Activated naive CD4-positive, alpha-beta T cell (primary cell): Measurements from ENCODE around the gene TMEM59.
"Not testable (repeated sequence)": the region's sequence is repeated elsewhere in the genome, so short reads cannot be mapped to it uniquely, and the experiment has no call there.

Experiments
- DNase-seq, 4 experiments: peaks; one replicate each; lab custom pipeline; 2025; lab: John Stamatoyannopoulos, UW

Gene TMEM59

DNA sequence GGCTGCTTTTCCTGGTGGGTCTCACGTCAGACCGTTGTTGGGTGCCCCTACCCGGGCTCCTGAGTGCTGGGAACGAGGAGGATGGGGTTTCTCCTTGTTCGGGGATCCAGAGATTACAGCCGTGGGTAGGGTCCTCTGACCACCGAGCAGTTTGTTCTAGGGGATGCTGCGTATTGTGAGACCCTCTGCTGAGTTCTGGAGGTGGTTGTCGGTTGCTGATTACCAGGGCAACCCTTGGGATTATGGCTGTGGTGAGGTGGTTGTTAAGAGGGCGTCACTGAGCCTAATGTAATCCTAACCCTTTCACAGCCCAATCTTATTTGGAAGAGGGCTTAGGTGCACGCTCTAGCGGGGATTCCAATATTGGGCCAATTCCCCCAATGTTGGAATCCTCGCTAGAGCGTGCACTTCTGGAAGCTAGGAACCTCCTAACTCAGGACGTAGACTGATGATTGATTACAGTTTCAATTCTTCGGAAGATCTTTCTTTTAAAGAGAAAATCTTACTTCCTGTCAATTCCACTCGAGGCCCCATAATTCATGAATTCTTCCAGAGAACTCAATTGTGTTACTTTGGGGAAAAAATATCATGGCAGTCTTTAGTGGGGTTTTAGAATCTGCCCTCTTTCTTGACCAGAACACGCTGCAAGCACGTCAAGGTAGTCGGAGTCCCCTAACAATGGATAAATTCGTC lies 887 bp upstream of the TMEM59 start:
- no peak for DNase-seq

DNA sequence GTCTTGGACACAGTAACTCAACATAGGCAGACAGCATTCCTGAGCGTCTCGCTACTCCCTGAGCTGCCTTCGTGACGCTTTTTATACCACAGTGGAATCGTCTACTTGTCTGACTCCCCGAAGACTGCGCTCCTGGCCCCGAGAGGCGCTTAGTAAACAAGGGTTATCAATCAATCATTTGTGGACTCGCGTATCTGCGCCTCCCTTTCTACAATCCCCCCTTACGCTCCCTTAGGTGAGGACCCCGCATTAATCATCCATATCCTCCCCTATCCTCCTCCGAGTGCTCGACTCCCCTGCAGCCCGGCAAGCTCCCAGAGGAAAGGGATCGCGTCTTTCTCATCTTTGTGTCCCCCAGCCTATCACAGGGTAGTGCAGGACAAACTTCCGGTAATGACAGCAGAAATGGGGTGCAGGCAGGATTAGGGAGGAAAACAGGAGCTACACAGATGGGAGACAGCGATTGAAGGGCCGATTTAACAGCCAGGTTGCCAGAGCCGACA lies 522 bp downstream of the TMEM59 start:
- DNase-seq = peak in 2 of 4 experiments; percentile 30 to 40

DNA sequence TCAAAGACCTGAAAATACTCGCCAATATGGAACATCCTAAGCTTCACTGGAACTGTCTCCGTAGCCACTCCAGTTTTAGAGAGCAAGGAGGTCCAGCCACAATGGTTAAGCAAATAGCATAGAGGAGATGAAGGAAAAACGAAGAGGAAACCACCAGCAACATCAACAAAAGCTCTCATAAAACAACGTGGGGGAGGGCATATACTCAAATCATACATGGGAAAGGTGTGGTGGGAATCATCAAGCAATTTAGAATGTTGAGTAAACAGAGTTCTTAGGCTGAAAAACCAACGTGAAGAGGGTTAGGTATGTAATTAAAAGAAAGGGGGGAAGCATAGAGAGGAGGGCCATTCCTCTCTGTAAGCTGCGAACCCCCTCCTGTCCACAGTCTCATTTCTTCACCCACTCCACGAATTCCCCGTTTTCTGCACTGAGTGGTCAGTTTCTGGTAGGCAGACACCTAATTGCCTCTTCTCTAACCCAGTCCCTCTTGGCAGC lies 1.0 kb downstream of the TMEM59 start:
- DNase-seq = no peak

DNA sequence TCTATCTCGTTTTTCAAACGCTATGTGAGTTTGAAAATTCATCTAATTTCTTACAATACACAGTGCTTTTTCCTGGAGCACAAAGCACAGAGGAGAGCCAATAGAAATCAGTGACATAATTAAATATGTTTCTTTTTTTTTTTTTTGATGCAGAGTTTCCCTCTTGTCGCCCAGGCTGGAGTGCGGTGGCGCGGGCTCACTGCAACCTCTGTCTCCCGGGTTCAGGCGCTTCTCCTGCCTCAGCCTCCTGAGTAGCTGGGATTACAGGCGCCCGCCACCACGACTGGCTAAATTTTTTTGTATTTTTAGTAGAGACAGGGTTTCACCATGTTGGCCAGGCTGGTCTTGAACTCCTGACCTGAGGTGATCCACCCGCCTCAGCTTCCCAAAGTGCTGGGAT lies 2.6 kb downstream of the TMEM59 start:
- DNase-seq = not testable (repeated sequence)

DNA sequence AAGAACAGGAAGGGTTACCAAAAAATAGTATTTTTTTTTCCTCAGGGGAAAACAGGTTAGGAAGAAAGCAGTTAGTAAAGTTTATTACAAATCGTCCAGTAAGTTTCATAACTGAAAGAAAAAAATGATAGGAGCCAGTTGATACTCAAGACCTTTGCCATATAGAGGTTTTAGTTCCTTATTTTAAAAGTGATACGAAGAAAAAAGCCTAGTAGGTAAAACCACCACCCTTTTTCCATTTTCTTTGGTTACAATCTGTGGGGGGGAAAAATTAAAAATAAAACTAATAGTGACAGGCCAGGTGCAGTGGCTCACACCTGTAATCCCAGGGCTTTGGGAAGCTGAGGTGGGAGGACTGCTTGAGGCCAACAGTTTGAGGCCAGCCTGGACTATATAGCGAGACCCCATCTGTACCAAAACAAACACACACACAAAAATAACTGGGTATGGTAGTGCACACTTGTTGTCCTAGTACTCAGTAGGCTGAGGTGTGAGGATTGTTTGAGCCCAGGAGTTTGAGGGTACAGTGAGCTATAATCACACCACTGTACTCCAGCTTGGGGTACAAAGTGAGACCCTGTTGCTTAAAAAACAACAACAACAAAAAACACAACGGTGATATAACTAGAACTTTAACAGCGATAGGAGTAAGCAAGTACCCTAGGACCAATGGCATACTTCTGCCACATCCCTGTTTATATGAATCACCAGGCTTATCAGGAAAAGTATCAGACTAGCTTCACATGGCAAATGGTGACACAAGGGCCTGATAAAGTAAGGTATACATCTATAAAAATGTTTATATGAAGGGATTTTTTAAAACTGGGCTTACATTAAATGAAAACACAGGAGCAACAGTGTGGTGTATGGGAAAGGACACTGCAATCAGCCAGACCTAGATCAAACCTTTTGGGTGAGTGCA lies 5.4 kb downstream of the TMEM59 start:
- no peak for DNase-seq

DNA sequence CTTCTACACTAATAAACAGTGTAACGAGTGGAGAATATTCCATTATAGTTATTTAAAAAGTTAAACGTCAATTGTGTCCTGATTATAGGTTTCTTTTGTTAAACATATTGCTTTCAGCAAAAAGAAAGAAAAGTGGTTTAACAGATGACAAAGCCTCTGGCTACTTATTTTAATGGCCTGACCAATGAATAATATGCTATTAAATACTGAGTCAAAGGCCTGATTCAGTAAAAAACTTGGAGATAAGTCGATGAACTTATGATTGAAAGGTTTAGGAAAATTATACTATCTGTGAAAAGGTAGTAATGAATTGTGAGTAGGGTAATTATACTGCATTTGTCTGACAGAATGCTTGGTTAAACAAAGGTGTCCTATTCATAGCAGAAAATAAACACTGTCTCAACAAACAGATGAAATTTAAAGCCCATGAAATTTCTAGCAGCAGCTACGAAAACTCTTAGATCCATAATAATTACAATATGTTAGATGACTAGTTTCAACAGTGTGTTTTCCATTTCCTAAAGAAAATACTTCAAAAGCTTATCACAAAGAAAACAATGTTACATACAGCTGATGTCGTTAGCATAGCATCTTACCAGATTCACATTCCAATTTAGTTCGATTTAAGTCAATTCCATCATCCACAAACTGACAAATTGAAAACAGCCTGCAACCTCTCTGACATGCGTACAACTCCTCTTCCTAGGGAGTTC lies 6.2 kb downstream of the TMEM59 start:
- DNase-seq = no peak

DNA sequence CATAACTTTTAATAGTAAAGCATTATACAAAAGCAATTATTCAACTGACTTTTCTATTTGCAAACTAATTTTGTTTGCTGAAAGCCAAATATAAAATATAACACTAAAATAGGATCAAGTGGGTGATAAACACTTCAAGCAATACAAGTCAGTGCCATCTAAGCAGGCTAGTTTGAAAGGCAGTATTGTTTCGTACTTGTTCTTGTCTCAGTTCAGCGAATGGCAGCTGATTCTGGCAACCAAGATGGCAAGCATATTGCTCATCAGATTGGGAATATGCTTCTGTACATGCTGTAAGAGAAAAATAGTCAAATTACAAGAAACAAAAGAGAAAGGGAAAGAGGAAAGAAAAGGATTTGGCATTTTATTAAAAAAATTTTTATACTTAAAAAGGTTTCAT lies 7.5 kb downstream of the TMEM59 start:
- DNase-seq = no peak

DNA sequence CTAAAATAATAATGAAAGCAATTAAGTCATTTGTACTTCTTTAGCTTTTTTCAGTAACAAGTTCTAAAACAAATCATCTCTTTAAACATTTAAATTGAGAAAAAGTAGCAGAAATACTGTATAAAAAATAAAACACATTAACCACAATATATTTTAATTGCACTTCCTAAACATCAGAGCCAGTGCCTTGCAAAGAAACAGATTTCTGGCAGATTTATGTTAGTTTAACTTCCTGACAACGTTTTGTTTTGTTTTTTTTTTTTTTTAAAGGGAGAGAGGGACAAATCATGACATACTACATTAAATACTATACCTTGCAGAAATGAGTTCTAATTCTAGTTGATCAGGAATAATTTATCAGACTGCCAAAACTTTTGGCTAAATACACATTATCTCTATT lies 11.2 kb downstream of the TMEM59 start:
- DNase-seq = no peak

DNA sequence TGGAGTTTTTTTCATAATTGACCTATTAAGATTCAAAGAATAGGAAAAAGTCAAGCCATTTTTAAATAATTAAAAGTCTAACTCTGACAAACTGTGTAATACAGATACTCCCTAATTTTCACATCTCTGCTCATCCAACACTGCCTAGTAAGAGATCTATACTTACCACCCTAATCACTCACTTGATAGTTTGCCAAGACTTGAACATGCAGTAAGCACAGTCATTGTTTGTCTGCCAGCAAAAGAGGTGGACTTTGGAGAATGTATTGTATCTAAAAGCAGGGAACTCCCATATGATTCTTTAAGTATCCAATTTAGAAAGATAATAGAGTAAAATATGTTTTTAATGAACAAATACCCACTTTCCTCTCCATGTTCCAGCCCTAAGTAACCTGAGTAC lies 15.5 kb downstream of the TMEM59 start:
- no peak for DNase-seq

DNA sequence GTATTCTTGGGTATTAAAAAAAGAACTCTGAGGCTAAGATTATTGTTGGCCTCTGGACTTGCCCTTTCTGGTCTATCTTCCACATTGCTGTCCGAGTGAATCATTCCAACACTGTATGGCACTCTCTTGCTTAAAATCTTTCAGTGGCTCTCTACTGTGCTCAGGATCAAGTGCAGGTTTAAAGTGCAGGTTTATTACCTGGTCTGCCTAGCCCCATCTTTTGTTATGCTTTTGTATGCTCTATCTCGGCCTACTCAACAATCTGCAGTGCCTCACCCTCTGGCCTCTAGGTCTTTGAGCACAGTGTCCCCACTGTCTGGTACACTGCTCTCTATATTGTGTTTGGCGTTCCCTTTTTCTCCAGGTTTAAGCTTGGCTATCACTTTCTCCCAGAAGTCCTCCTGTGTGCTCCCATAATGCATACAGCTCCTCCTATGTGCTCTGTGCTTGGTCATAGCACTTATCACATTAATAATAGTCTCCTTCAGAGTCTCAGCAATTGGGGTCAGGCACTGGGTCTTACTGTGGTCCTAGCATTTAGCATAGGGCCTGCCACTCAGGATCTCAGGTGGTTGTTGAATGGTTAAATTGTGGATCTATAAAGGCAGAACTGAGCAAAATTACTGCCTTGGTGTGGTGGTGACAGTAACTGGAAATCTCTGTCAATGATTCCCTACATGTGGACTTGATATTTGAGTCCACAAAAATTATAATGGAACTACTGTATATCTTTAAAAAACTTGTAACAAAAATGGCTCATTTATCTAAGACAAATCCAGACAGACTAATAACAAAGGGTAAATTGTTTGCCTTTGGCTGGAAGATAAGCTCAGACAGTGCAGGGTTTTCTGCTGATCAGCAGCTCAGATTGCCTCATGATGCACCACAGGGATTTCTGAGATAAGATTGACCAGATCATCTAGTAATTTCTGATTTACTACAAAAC lies 24.4 kb downstream of the TMEM59 start:
- DNase-seq = no peak

DNA sequence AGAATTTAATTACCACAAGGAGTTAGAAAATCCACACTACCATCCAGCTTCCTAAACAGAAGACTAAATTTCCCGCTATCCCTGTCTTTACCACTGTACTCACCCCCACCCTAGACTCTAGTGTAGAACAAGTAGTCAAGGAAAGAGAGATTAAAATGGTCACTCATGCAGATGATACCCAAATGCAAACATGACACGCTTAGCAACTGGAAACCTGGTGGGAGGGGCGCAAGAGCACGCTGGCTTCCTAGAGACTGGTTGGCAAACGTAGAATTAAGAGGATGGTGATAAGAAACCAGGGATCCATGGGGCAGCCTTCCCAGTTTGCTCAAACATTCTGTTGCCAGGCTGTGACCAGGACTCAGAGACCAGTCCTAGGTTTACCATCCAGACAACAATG lies 25.2 kb downstream of the TMEM59 start:
- no peak for DNase-seq

DNA sequence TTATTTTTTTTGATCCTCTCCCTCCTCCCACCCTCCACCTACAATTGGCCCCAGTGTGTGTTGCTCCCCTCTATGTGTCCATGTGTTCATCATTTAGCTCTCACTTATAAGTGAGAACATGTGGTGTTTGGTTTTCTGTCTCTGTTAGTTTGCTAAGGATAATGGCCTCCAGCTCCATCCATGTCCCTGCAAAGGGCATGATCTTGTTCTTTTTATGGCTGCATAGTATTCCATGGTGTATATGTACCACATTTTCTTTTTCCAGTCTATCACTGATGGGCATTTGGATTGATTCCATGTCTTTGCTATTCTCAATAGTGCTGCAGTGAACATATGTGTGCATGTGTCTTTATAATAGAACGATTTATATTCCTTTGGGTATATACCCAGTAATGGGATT lies 28.2 kb downstream of the TMEM59 start:
- DNase-seq = not testable (repeated sequence)

DNA sequence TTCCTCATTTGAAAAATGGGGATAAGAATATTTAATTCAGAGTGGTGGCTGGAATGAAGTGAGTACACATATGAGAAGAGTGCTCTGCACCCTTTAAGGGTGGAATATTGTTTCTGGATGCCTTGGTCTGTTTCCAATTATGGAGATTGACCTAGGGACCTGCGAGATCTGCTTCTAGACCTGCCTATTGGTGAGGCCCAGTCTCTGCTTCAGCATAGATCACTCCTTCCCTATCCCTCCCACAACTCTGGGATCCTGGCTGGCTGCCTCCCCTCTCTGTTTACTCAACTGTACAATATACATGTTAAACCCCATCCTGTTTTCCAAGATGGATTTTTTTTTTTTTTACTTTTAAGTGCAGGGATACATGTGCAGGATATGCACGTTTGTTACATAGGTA lies 28.6 kb downstream of the TMEM59 start:
- no peak for DNase-seq

DNA sequence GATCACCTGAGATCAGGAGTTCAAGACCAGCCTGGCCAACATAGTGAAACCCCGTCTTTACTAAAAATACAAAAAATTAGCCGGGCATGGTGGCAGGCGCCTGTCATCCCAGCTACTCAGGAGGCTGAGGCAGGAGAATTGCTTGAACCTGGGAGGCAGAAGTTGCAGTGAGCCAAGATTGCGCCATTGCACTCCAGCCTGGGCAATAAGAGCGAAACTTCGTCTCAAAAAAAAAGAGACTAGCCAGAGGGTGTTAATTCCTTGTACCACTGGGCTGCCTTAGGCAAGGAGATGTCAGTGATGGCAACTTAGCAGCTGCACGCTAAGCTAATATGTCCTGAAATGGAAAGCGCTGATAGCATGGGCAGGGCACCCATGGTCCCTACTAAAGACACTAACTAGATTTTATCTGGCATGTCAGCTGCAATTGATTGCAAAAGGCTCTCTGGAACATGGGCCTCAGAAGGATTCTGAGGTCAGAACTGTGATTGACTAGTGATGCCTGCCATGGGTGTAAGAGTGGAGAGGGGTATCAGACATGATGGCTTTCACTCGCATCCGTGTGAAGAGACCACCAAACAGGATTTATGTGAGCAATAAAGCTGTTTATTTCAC lies 33.3 kb downstream of the TMEM59 start:
- not testable (repeated sequence) for DNase-seq

DNA sequence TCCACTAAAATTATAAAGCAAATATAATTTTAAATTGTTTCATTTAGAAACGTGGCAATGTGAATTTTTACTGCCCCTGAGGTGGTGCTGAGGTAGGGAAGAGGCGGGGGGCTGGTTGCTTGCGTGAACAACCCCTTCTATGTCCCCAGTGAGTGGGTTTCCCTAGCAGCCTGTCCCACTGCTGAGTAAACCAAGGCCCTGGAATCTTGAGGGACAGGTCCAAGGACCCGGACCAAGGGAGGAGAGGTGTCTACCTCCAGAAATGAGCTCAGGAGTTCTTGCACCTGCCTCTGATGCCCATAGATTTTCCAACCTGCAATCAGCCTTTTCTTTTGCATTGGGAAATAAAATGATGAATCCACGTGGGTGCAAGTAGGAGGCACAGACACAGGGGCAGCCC lies 34.4 kb downstream of the TMEM59 start:
- no peak for DNase-seq

DNA sequence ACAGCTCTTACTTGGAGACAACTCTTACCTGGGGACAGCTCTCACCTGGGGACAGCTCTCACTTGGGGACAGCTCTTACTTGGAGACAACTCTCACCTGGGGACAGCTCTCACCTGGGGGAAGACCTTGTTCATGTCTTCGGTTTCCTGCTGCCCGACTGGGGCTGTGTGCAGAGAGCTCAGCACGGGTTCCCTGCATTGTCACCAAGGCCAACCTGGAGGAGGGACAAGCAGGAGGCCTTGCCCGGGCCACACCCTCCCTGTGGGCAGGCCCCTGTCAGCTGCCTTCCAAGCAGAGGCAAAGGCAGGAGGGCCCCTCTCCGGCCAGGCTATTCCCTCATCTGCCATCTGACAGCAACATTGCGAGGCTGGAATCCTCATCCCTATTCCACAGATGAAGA lies 35.0 kb downstream of the TMEM59 start, which contains the start of gene LDLRAD1:
Gene LDLRAD1 (minus strand): TSS at position 208 of the 400 bp plus-strand sequence. CDS start 74 bp downstream, at position 134.
- no peak for DNase-seq

DNA sequence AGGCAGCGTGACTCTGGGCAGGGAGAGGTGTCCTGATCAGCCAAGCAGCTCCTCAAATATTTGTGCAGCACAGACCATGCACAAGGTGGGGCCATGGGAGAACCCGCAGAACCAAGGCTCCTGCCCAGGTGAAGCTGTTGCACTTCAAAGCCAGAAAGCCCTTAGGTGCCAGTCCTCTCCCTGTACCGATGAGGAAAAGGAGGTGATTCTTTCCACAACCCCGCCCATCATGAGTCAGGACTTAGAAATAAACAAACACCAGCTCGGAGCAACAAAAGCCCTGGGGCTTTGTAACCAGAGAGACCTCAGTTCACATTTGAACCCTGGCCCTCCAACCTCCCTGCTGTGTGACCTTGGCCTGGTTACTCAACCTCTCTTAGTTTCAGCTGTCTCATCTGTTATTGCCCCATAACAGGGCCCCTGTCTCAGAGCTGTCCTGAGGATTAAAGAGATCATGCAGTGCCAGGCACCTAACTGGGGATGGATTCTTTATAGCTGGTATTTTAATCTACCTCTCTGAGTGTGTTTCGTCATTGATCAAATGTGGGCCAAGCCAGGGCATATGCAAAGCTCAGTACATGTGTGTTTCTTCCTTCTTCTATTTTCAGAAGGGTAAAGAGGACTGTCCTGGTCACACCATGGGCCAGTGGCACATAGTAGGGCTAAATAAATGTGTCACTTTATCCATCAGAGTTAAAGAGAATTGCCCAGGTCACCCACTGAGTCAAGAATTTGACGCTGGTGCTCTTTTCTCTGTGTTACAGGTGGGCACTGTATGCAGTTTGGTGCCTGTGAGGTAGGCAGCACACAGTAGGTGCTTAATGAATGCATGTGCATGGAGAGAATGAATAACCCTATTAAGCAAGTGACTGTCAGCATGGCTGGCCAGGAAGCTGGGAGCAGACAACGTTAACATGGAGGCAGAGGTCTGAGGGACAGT lies 36.4 kb downstream of the TMEM59 start:
- DNase-seq = no peak

DNA sequence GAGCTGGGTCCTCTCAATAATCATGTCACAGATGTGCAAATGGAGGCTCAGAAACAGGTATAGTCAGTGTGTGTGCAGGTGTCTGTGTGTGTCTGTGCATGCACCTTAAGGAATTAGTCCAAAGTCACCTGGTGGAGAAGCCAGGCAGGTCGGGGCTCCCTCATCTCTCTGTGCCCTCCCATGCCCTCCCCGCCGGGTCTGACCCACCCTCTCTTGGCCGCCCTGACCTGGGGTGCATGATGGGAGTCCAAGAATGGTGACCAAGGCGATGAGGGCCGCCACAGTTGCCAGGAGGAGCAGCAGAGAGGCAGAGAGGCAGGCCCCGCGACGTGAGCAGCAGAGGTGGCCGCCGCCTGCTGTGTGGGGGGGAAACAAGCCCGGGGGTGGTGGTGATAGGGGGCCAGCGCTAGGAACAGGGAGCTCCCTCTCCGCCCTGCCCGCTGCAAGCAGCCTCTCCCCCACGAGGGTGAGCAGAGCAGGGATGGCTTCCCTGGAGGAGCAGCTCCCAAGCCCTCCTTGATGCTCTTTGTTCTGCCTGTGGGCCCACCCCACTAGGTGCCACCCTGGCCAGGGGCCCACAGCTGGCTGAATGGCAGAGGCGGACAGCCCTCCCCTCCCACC lies 38.9 kb downstream of the TMEM59 start:
- no peak for DNase-seq
